CD1c-positive myeloid dendritic cell (primary cell): ENCODE results near the gene TRPT1.
A peak's percentile ranks its signal among the peaks of the same experiment; 100 is the strongest.

Experiments
- DNase-seq: peaks from one replicate; pipeline ENCODE4 v3.0.0-alpha.2; 2016; ENCODE audit errors: extremely low spot score

TRPT1 gene

GRCh38 chr11:64245401-64245796, 19.4 kb upstream of the TRPT1 start:
- DNase-seq: no peak

- DNase-seq: no peak
Observed at GRCh38 chr11:64244966-64245365, 19.0 kb upstream of the TRPT1 start.

DNA sequence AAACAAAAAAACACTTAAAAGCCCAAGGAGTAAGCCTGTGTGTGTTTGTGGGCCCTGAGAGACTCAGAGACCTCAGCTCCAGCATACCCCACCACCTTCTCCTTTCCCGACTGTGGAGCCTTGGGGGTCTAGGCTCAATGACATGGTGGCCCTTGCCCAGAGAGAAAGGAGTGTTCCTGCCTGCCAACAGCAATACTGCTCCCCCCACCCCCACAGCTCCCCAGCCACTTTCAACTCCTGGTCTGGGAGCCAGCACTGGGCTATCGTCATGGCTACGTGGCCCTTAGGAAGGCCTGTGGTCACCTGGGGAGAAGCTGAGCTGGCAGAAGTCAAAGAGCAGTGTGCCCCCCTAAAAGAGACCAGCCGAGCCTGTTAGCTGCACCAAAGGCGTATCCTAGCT, 18.1 kb upstream of the TRPT1 start:
- DNase-seq: no peak

DNA sequence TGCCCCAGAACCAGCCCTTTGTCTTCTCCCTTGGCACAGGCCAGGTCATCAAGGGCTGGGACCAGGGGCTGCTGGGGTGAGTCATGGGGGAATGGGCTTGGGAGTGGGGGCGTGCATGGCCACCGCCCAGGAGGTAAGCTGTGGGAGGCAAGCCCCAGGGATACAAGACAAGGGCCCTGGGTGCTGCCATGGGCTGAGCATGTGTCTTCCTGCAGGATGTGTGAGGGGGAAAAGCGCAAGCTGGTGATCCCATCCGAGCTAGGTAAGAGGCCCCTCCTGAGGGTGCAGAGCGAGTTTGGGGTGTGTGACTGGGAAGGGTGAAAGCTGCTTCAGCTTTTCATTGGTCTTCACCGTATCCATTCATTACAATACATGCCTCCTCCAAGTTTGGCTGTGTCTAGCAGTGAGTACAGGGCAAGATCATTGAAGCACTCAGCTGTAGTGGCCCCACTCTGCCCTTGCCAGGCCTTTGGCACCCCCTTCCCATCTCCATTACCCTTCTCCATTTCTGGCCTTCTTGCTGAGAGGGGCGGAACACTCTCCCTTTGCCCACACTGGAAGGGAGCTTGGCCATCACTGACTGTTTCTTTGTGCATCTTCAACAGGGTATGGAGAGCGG, 17.4 kb upstream of the TRPT1 start:
- DNase-seq: no peak

DNA sequence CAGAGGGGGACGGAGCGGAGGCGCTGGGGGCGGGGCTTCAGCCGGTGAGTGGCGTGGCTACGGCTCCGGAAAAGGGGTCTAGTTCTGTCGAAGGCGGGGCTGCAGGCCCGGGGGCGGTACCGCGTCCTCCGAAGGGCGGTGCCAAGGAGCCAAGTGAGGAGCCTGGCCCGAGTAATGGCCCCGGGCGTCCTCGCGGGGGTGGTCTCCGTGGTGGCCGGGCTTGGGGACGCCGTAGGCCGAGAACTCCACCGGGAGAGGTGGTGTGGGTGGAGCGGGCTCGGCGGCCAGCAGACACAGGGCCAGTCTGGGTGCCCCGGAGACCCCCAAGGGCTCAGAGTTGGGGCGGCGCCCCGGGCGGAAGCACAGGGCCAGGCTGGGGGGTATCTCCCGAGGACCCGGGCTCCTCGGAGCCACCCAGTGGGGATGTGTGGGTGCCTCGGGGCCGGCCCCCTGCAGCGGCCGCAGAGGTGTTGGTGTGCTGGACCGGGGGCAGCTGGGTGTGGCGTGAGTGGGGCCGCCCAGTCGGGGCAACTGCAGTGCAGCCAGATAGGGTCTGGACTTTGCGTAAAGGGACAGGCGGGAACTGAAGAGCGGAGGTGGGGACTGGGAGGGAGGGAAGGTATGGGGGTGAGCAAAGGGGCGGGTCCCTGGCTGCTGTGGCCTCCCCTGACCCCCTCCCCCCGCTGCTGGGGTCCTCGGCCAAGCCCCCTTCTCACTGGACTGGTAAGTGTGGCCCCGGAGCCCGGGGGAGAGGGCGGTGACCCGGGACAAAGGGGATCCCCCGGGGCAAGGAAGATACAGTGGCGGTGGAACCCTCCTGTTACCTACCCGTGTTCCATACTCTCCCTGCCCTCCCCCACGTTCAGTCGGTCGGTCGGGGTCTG, 15.7 kb upstream of the TRPT1 start:
- DNase-seq: peak; percentile 39

DNA sequence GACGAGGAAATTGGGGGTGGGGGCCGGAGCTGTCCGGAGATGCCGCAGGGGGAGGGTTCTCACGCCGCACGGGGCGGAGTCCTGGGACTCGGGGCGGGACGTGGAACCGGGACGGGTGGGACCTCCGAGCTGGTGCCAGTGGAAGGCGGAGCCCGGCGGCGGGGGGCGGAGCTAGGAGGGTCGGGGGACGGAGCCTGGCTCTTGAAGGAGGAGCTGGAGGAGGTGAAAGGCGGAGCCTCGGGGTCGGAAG, 15.2 kb upstream of the TRPT1 start:
- DNase-seq: peak; percentile 99

GRCh38 chr11:64240435-64241240, 14.7 kb upstream of the TRPT1 start, which contains the start of gene FKBP2:
Gene FKBP2, plus strand, starts transcription at chr11:64241095. Its CDS starts 1,293 bp downstream, at chr11:64242388.
- peak; percentile 99 for DNase-seq

- peak; percentile 97 for DNase-seq
Observed at GRCh38 chr11:64239662-64240434, 13.9 kb upstream of the TRPT1 start.

- peak; percentile 62 for DNase-seq
Observed at GRCh38 chr11:64238999-64239398, 13.0 kb upstream of the TRPT1 start.

DNA sequence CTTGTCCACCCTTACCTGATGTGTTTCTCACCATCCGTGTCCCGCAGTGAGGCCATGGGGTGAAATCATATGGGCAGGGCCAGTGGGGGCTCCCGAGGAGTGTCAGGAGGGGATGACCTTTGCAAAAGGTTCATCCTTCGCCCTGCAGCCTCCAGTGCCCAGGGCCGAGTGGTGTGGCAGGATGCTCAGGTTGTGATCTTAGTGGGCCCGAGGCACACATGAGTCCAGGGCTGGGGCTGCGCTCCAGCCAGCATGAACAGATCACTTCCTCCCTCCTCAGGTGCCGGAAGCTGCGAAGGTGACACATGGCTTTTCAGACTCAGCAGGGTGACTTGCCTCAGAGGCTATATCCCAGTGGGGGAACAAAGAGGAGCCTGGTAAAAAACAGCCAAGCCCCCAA, 12.1 kb upstream of the TRPT1 start:
- no peak for DNase-seq

- DNase-seq: no peak
Observed at GRCh38 chr11:64237484-64237951, 11.5 kb upstream of the TRPT1 start.

GRCh38 chr11:64235437-64236161, 9.6 kb upstream of the TRPT1 start:
- DNase-seq: no peak

DNA sequence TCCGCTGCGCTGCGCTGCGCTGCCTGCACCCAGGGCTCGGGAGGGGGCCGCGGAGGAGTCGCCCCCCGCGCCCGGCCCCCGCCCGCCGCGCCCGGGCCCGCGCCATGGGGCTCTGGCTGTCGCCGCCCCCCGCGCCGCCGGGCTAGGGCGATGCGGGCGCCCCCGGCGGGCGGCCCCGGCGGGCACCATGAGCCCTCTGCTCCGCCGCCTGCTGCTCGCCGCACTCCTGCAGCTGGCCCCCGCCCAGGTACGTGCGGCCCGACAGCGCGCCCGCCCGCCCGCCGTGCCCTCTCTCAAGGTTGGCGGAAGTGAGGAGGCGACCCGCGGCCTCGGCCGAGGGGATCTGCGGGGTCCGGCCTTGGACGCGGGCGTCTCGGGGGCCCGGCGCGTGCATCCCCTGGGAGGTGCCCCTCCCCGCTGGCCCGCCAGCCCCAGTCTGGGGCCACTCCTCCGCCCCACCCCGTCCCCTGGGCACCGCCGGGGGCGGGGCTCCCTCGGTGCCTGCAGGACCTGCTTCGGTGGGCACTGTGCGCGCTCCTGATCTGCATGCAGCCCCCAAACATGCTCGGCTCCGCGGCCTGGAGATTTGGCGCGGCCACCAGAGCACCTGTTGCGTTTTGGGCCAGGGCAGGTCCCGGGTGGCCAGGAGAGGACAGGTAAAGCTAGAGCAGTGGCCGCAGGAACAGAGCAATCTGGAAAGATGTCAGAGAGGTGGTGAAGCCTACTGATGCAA, 8.8 kb upstream of the TRPT1 start:
- DNase-seq: peak; percentile 56

DNA sequence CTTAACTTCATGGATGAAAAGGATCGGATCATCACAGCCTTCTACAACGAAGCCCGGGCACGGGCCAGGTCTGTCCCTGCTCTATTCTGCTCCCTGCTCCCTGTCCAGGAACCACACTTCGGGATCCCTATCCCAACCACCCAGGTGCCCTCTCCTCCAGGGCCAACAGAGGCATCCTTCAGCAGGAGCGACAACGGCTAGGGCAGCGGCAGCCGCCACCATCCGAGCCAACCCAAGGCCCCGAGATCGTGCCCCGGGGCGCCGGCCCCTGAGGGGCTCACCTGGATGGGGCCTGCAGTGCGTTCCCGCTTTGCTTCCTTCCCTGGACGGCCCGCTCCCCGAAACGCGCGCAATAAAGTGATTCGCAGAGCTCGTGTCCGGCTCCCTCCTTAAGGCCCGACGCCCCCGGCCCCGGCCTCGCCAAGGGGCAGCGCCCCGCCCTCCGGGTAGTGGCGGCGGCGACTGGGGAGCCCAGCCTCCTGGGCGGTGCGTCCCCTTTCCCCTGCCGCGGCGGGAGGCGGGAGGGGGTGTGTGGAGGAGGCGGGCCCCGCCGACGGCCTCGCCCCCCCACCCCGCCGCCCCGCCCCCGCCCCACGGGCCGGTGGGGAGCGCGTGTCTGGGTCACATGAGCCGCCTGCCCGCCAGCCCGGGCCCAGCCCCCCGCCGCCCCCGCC, 8.1 kb upstream of the TRPT1 start, which contains the start of gene VEGFB:
VEGFB (plus strand) TSS at position 672 of the 674 bp plus-strand sequence. CDS start 250 bp downstream, outside the sequence.
- peak; percentile 57 for DNase-seq

DNA sequence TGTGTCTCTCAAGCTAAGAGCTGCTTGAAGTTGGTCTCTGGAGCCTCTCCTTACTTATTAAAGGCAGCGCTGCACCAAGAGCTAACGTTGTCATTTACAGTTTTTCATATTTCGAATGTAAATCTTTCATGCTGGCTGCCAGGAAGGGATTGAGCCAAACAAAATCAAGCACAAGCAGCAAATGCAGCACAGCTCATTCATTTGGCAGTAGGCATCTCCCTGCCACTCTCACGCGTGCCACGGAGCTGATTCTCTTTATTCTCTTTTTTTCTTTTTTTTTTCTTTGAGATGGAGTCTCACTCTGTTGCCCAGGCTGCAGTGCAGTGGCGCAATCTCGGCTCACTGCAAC, 7.0 kb upstream of the TRPT1 start:
- no peak for DNase-seq

- no peak for DNase-seq
Observed at GRCh38 chr11:64232182-64232966, 6.4 kb upstream of the TRPT1 start.

DNA sequence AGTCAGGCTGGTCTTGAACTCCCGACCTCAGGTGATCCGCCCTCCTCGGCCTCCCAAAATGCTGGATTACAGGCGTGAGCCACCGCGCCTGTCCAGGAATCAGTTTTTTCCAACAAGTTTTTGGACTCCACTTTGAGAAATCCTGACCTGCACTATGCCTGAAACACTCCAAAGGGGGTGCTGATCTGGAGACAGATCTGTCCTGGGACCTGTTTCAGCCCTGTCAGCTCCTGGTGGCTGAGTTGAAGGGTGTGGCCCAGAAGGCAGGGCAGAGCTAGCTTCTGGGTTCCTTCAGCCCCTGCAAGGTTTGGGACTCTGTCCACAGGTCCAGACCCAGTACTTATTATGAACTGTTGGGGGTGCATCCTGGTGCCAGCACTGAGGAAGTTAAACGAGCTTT, 5.6 kb upstream of the TRPT1 start:
- no peak for DNase-seq

DNA sequence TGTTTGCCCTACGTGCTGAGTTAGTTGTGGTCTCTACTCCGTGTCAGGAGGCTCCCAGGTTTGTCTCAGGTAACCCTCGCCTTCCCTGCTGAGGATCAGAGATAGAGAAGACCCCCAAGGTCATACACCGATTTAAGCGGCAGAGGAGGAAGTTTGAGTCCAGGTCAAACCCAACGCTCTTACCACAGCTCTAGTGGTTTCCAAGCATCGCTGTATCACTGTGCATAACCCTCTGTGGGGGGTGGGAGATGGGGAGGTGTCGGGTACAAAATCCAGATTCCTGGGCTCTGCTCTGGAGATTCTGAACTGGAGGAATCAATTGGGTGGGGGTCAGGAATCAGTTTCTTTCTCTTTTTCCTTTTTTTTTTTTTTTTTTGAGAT, 5.0 kb upstream of the TRPT1 start:
- DNase-seq: peak; percentile 32
